HepG2 (cell line): ENCODE data around the gene RABGGTB. TPM values are rescaled to one million over a fixed set of nuclear protein-coding genes. Genes with fewer than 3 reads are reported as not detected.

ENCODE experiments used
- ATAC-seq: fragments of 200-7000 bp; cut with Tn5 transposase; 3 replicates; pipeline ENCODE4 v1.9.1; 2020; ENCODE audit warnings: mild to moderate bottlenecking, moderate library complexity
- BruUV-seq: library from RNA; stranded (reverse); fragments of 400-500 nt; replicated peaks from 2 replicates; lab custom pipeline; 2021; lab: Mats Ljungman, UMichigan
- CTCF ChIA-PET: fragments of 300-600 bp; formaldehyde crosslinking; extraction: SDS; loops from one replicate; lab custom pipeline; 2021; ENCODE audit warnings: low total read pairs, inconsistent platforms, low intra/inter-chr PET ratio; lab: Yijun Ruan, JAX
- POLR2A ChIA-PET: fragments of 350-600 bp; sonication (Branson Sonifier 250); formaldehyde crosslinking; loops from one replicate; lab custom pipeline; 2020; ENCODE audit warnings: antibody characterized with exemption, inconsistent platforms; lab: Yijun Ruan, JAX
- DNase-seq: peaks from one replicate; pipeline ENCODE4 v3.0.0-alpha.2; 2015; ENCODE audit warnings: low spot score
- FAIRE-seq: peaks from 3 replicates; lab custom pipeline; 2011; peaks lifted over from hg19 to GRCh38; lab: Jason Lieb, UNC
- H2AFZ ChIP-seq: one replicate; pipeline ENCODE4 v1.6.1; 2011; ENCODE audit warnings: low read length, inconsistent platforms
- H3K27ac ChIP-seq: fragments of 300-600 bp; 3 replicates; pipeline ENCODE4 v1.8.0; 2011; ENCODE audit warnings: mixed run types, mild to moderate bottlenecking, mixed read lengths, low read length, inconsistent platforms; ENCODE audit not compliant: insufficient read depth; ENCODE audit errors: extremely low read length
- H3K27me3 ChIP-seq, 2 experiments: fragments of 200-600 bp in 1 of 2; 2 replicates in 1 of 2; 3 replicates in 1 of 2; pipeline versions ENCODE4 v1.6.0 to v1.8.0; 2011; ENCODE audit warnings: low read length in 2 of 2, mild to moderate bottlenecking in 2 of 2, moderate library complexity in 2 of 2, inconsistent platforms in 1 of 2; ENCODE audit not compliant: insufficient read depth in 2 of 2, control insufficient read depth in 1 of 2
- H3K36me3 ChIP-seq, 2 experiments: fragments of 200-600 bp in 1 of 2; replicated peaks in 1 of 2; 2 replicates in 1 of 2; 3 replicates in 1 of 2; pipeline versions ENCODE4 v1.5.1 to v1.8.0; 2011; ENCODE audit warnings: low read length in 2 of 2, inconsistent platforms in 1 of 2; ENCODE audit not compliant: insufficient read depth in 2 of 2, control insufficient read depth in 1 of 2
- H3K4me1 ChIP-seq: 2 replicates; pipeline ENCODE4 v1.5.1; 2012; ENCODE audit warnings: low read length, inconsistent platforms; ENCODE audit not compliant: insufficient read depth
- H3K4me2 ChIP-seq: 2 replicates; pipeline ENCODE4 v1.6.0; 2011; ENCODE audit warnings: low read depth, low read length, inconsistent platforms
- H3K4me3 ChIP-seq, 3 experiments: fragments of 200-600 bp in 1 of 3; sonication (generic), shearing (Covaris generic) in 1 of 3; replicated peaks in 1 of 3; 2 replicates each; pipeline ENCODE4 v1.5.1; 2011 to 2016; ENCODE audit warnings: low read length in 3 of 3, inconsistent platforms in 2 of 3, low read depth in 2 of 3, mild to moderate bottlenecking in 2 of 3, control low read depth in 1 of 3, mixed read lengths in 1 of 3; ENCODE audit not compliant: insufficient read depth in 1 of 3
- H3K79me2 ChIP-seq: one replicate; pipeline ENCODE4 v1.6.1; 2011; ENCODE audit warnings: low read length, inconsistent platforms; ENCODE audit not compliant: insufficient read depth
- H3K9ac ChIP-seq: 2 replicates; pipeline ENCODE4 v1.6.0; 2011; ENCODE audit warnings: mild to moderate bottlenecking, low read depth, low read length, inconsistent platforms; ENCODE audit not compliant: insufficient read depth
- H3K9me3 ChIP-seq: 2 replicates; pipeline ENCODE4 v1.5.1; 2012; ENCODE audit warnings: mild to moderate bottlenecking, low read length
- H4K20me1 ChIP-seq: 2 replicates; pipeline ENCODE4 v1.6.0; 2011; ENCODE audit warnings: inconsistent platforms, mild to moderate bottlenecking, low read length, moderate library complexity; ENCODE audit not compliant: insufficient read depth
- BRD4 ChIP-seq: sonication (generic); formaldehyde crosslinking; IDR thresholded peaks from 2 replicates; pipeline ENCODE4 v1.4.0; 2020; ENCODE audit warnings: missing genetic modification reagents
- DPF2 ChIP-seq: sonication (generic); formaldehyde crosslinking; IDR thresholded peaks from 2 replicates; pipeline ENCODE4 v1.4.0; 2020; ENCODE audit warnings: mild to moderate bottlenecking, low read depth, missing genetic modification reagents, borderline replicate concordance
- FOXP1 ChIP-seq, 2 experiments: fragments of 450-650 bp in 1 of 2; IDR thresholded peaks; 2 replicates each; pipeline ENCODE4 v1.6.1; 2017 to 2018; ENCODE audit warnings: antibody characterized with exemption in 1 of 2
- GFI1 ChIP-seq: sonication (generic); formaldehyde crosslinking; IDR thresholded peaks from 2 replicates; pipeline ENCODE4 v1.5.0; 2020; ENCODE audit warnings: missing genetic modification reagents, mild to moderate bottlenecking, borderline replicate concordance
- LCORL ChIP-seq, 2 experiments: fragments of 450-650 bp in 1 of 2; sonication (generic) in 1 of 2; formaldehyde crosslinking in 1 of 2; IDR thresholded peaks; 2 replicates each; pipeline versions ENCODE4 v1.5.0 to v1.6.1; 2017 to 2020; ENCODE audit warnings: antibody characterized with exemption in 1 of 2, missing genetic modification reagents in 1 of 2
- MED8 ChIP-seq: sonication (generic); formaldehyde crosslinking; IDR thresholded peaks from 2 replicates; pipeline ENCODE4 v1.8.1; 2023; ENCODE audit warnings: mild to moderate bottlenecking, missing genetic modification reagents; ENCODE audit not compliant: insufficient replicate concordance
- NCOA2 ChIP-seq: sonication (generic); formaldehyde crosslinking; IDR thresholded peaks from 2 replicates; pipeline ENCODE4 v1.8.0; 2022; ENCODE audit warnings: inconsistent platforms
- NR2C2 ChIP-seq: sonication (generic); formaldehyde crosslinking; IDR thresholded peaks from 2 replicates; pipeline ENCODE4 v1.4.0; 2020; ENCODE audit warnings: missing genetic modification reagents, mild to moderate bottlenecking, moderate library complexity, borderline replicate concordance
- RFX5 ChIP-seq: IDR thresholded peaks from 2 replicates; pipeline ENCODE4 v1.6.1; 2011; ENCODE audit warnings: low read depth, low read length, improper control_type of control experiment
- SNAI1 ChIP-seq: sonication (generic); formaldehyde crosslinking; IDR thresholded peaks from 2 replicates; pipeline ENCODE4 v1.5.0; 2020; ENCODE audit warnings: mild to moderate bottlenecking, missing genetic modification reagents, borderline replicate concordance
- ZNF234 ChIP-seq: sonication (generic); formaldehyde crosslinking; conservative IDR thresholded peaks from 2 replicates; pipeline ENCODE4 v1.5.1; 2020; ENCODE audit warnings: mild to moderate bottlenecking, missing genetic modification reagents
- ZNF552 ChIP-seq: sonication (generic); formaldehyde crosslinking; IDR thresholded peaks from 2 replicates; pipeline ENCODE4 v1.9.0; 2022; ENCODE audit warnings: missing genetic modification reagents, mild to moderate bottlenecking, borderline replicate concordance
- ZNF816 ChIP-seq: sonication (generic); formaldehyde crosslinking; IDR thresholded peaks from 2 replicates; pipeline ENCODE4 v1.8.0; 2022; ENCODE audit warnings: missing genetic modification reagents, mild to moderate bottlenecking, borderline replicate concordance
- WGBS: methylation state at CpG from one replicate; pipeline ENCODE4 v1.1.6; 2017; ENCODE audit warnings: low lambda C conversion rate; 5-methylcytosine and 5-hydroxymethylcytosine counted together
- in situ Hi-C: cut with HindIII; loops from 2 replicates; pipeline ENCODE4 v1.10.0; 2017; ENCODE audit warnings: low pct_unique_long_range_greater_than_20kb; ENCODE audit not compliant: extremely low pct_ligation_motif_present
- intact Hi-C: fragments of 100-400 bp; cut with micrococcal nuclease; formaldehyde crosslinking; loops from one replicate; pipeline ENCODE4 v1.10.0; 2022; ENCODE audit not compliant: unreplicated experiment
- polyA plus RNA-seq, 8 experiments: library from polyadenylated mRNA; depleted of rRNA in 3 of 8; stranded (reverse) in 7 of 8; unstranded in 1 of 8; fragments of >200 nt; fragmentation: Illumina TruSeq in 4 of 8; extraction: Trizol in 4 of 8; gene quantifications; 2 replicates each; pipeline versions ENCODE4 v1.2.1 to v1.2.3, GENCODE V29; 2011 to 2016; ENCODE audit warnings: low read depth in 4 of 8, missing spikeins in 1 of 8, mixed read lengths in 1 of 8; ENCODE audit not compliant: insufficient read depth in 1 of 8
- total RNA-seq, 5 experiments: library from RNA; depleted of rRNA; stranded (reverse); fragments of >200 nt; fragmentation: Illumina TruSeq; extraction: Trizol; gene quantifications; 2 replicates each; pipeline ENCODE4 v1.2.3, GENCODE V29; 2016; ENCODE audit warnings: low read depth in 1 of 5
- TF ChIP-seq, protein P1 (sequence below): sonication (generic); formaldehyde crosslinking; IDR thresholded peaks from 2 replicates; pipeline ENCODE4 v1.4.0; 2020; ENCODE audit warnings: missing genetic modification reagents, mild to moderate bottlenecking, borderline replicate concordance
- TF ChIP-seq, protein P2 (sequence below): sonication (generic); formaldehyde crosslinking; IDR thresholded peaks from 2 replicates; pipeline ENCODE4 v1.5.0; 2020; ENCODE audit warnings: mild to moderate bottlenecking, missing genetic modification reagents
- TF ChIP-seq, protein P3 (sequence below): sonication (generic); formaldehyde crosslinking; IDR thresholded peaks from 2 replicates; pipeline ENCODE4 v1.5.1; 2020; ENCODE audit warnings: mild to moderate bottlenecking, moderate library complexity, missing genetic modification reagents

The RABGGTB gene
- total and polyA plus RNA-seq, 2 of the 13 experiments (the other 11 are each of a cell fraction or from before 2014, with no cell fraction given), result 185 to 290 TPM

DNA sequence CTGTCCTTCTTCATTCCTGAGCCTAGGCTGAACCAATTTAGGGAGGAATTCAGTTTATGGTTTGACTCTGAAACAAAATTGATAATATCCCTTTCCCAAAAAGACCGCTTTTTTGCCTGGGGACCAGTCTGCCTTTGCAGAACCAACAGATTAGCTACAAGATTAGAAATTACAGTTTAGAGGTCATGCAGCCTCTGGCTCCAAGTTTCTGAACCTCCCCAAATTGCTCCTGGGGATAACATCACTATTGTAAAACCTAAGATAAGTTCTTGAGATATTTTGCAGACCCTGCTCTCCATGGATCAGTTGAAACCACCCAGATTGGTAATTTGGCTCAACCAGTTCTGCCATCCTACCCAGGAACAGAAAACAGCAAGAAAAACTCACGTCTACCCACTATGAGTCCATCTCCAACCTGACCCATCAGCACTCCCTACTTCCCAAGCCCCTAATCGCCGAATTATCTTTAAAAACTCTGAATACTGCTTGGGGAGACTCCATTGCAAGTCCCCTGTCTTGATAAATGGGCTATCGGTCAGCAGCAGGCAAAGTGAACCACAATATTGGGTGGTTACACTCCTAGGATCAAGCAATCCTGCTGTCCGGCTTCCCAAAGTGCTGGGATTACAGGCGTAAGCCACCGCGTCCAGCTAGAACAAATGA lies 605 bp upstream of the RABGGTB start:
- H3K4me3 ChIP-seq, result peak overlapping the region; percentile 9 to 48 (median 48); a peak in 5 of 6 replicates
- H3K9ac ChIP-seq, result peak overlapping the region; percentile 95
- H3K79me2 ChIP-seq, result peaks cover 47% of the 10 kb centered on the region
- H3K9me3 ChIP-seq, result no peaks in the 10 kb centered on the region
- in situ Hi-C loops, result loop anchor here (5.0 kb wide), 1 partner anchor 58 kb away; no protein-coding TSS in a partner anchor
- ATAC-seq, result no peak
- H3K4me2 ChIP-seq, result peak overlapping the region; percentile 67
- intact Hi-C loops, result no loop called here
- H2AFZ ChIP-seq, result peak overlapping the region; percentile 91
- no peak for FAIRE-seq
- no peak for DNase-seq
- WGBS, result 40% methylated on average over 9 of the region's 9 CpGs
- no peaks in the 10 kb centered on the region; a peak in 1 of 5 replicates for H3K27me3 ChIP-seq
- TSS peak; percentile 100 for BruUV-seq
- peaks cover 35% of the 10 kb centered on the region for H4K20me1 ChIP-seq
- H3K4me1 ChIP-seq, result peaks cover 27% of the 10 kb centered on the region
- H3K27ac ChIP-seq, result peak overlapping the region; percentile 89
- ChIA-PET POLR2A (interaction anchor here (0.7 to 3.9 kb wide), 18 partner anchors 8 to 520 kb away, joined by 3 to 54 read pairs (median 5); partner anchors contain the start of genes ACADM and MSH4), CTCF (no interaction called here)
- H3K36me3 ChIP-seq, result peaks cover under 1 to 12% of the 10 kb centered on the region in 2 experiments; a peak in 3 of 5 replicates
- TF ChIP-seq ZNF552 (CRISPR knock-in tag) (peak; percentile 29; the same call in 1 of the 2 replicates), FOXP1 (IDR thresholded peaks at IDR 0.05) (no peak), FOXP1 (CRISPR knock-in tag; IDR thresholded peaks at IDR 0.05) (no peak), GFI1 (CRISPR knock-in tag) (no peak), MED8 (CRISPR knock-in tag) (peak; percentile 17), NCOA2 (CRISPR knock-in tag) (no peak), RFX5 (no peak), SNAI1 (CRISPR knock-in tag) (0 out of 2 replicates have a peak, but pooled peaks have one; percentile 16), DPF2 (CRISPR knock-in tag) (no peak), ZNF816 (CRISPR knock-in tag) (0 out of 2 replicates have a peak, but pooled peaks have one; percentile 8), ZNF234 (no peak), LCORL (IDR thresholded peaks at IDR 0.05) (no peak), LCORL (CRISPR knock-in tag; IDR thresholded peaks at IDR 0.05) (peak; percentile 32; the same call in 1 of the 2 replicates), NR2C2 (no peak), BRD4 (CRISPR knock-in tag) (no peak)
- TF ChIP-seq, protein P1, sequence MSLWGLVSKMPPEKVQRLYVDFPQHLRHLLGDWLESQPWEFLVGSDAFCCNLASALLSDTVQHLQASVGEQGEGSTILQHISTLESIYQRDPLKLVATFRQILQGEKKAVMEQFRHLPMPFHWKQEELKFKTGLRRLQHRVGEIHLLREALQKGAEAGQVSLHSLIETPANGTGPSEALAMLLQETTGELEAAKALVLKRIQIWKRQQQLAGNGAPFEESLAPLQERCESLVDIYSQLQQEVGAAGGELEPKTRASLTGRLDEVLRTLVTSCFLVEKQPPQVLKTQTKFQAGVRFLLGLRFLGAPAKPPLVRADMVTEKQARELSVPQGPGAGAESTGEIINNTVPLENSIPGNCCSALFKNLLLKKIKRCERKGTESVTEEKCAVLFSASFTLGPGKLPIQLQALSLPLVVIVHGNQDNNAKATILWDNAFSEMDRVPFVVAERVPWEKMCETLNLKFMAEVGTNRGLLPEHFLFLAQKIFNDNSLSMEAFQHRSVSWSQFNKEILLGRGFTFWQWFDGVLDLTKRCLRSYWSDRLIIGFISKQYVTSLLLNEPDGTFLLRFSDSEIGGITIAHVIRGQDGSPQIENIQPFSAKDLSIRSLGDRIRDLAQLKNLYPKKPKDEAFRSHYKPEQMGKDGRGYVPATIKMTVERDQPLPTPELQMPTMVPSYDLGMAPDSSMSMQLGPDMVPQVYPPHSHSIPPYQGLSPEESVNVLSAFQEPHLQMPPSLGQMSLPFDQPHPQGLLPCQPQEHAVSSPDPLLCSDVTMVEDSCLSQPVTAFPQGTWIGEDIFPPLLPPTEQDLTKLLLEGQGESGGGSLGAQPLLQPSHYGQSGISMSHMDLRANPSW (CRISPR knock-in tag), result 0 out of 2 replicates have a peak, but pooled peaks have one; percentile 54
- TF ChIP-seq, protein P2, sequence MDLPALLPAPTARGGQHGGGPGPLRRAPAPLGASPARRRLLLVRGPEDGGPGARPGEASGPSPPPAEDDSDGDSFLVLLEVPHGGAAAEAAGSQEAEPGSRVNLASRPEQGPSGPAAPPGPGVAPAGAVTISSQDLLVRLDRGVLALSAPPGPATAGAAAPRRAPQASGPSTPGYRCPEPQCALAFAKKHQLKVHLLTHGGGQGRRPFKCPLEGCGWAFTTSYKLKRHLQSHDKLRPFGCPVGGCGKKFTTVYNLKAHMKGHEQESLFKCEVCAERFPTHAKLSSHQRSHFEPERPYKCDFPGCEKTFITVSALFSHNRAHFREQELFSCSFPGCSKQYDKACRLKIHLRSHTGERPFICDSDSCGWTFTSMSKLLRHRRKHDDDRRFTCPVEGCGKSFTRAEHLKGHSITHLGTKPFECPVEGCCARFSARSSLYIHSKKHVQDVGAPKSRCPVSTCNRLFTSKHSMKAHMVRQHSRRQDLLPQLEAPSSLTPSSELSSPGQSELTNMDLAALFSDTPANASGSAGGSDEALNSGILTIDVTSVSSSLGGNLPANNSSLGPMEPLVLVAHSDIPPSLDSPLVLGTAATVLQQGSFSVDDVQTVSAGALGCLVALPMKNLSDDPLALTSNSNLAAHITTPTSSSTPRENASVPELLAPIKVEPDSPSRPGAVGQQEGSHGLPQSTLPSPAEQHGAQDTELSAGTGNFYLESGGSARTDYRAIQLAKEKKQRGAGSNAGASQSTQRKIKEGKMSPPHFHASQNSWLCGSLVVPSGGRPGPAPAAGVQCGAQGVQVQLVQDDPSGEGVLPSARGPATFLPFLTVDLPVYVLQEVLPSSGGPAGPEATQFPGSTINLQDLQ, result no peak
- TF ChIP-seq, protein P3, sequence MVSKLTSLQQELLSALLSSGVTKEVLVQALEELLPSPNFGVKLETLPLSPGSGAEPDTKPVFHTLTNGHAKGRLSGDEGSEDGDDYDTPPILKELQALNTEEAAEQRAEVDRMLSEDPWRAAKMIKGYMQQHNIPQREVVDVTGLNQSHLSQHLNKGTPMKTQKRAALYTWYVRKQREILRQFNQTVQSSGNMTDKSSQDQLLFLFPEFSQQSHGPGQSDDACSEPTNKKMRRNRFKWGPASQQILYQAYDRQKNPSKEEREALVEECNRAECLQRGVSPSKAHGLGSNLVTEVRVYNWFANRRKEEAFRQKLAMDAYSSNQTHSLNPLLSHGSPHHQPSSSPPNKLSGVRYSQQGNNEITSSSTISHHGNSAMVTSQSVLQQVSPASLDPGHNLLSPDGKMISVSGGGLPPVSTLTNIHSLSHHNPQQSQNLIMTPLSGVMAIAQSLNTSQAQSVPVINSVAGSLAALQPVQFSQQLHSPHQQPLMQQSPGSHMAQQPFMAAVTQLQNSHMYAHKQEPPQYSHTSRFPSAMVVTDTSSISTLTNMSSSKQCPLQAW (CRISPR knock-in tag), result 0 out of 2 replicates have a peak, but pooled peaks have one; percentile 9
